Endothelial cell of umbilical vein (primary cell): ENCODE data around the gene GAGE1. TPM values are rescaled to one million over a fixed set of nuclear protein-coding genes. Genes with fewer than 3 reads are reported as not detected.

Experiments used
- BruUV-seq: library from RNA; stranded (reverse); fragments of 400-500 nt; replicated peaks from 2 replicates; lab custom pipeline; 2021; lab: Mats Ljungman, UMichigan
- CTCF ChIA-PET: fragments of 300-600, 350-600 bp; sonication (Branson Sonifier 250); formaldehyde crosslinking; loops from one replicate; lab custom pipeline; 2021; ENCODE audit warnings: antibody characterized with exemption, inconsistent platforms; lab: Charles Lee
- POLR2A ChIA-PET: fragments of 300-600, 350-600 bp; sonication (Branson Sonifier 250); formaldehyde crosslinking; loops from one replicate; lab custom pipeline; 2021; ENCODE audit warnings: antibody characterized with exemption, inconsistent platforms; lab: Charles Lee
- DNase-seq: peaks from one replicate; pipeline ENCODE4 v3.0.0-alpha.2; 2011; ENCODE audit warnings: low read depth, low spot score
- FAIRE-seq: peaks from 2 replicates; lab custom pipeline; 2011; peaks lifted over from hg19 to GRCh38; lab: Jason Lieb, UNC
- H2AFZ ChIP-seq: 2 replicates; pipeline ENCODE4 v1.6.0; 2012; ENCODE audit warnings: low read depth, low read length, control low read depth, inconsistent platforms
- H3K27ac ChIP-seq: 2 replicates; pipeline ENCODE4 v1.5.1; 2011; ENCODE audit warnings: low read depth, mild to moderate bottlenecking, control low read depth, low read length, moderate library complexity; ENCODE audit not compliant: insufficient read depth
- H3K27me3 ChIP-seq, 2 experiments: 2 replicates each; pipeline versions ENCODE4 v1.6.0 to v1.6.1; 2011; ENCODE audit warnings: low read length in 2 of 2, mixed read lengths in 1 of 2; ENCODE audit not compliant: control insufficient read depth in 2 of 2, insufficient read depth in 2 of 2
- H3K36me3 ChIP-seq, 2 experiments: 2 replicates in 1 of 2; 3 replicates in 1 of 2; pipeline ENCODE4 v1.5.1; 2011; ENCODE audit warnings: low read length in 2 of 2, mild to moderate bottlenecking in 1 of 2, moderate library complexity in 1 of 2; ENCODE audit not compliant: control insufficient read depth in 2 of 2, insufficient read depth in 2 of 2; ENCODE audit errors: extremely low read depth in 1 of 2
- H3K4me1 ChIP-seq: 3 replicates; pipeline ENCODE4 v1.5.1; 2011; ENCODE audit warnings: mild to moderate bottlenecking, low read length; ENCODE audit not compliant: control insufficient read depth, insufficient read depth; ENCODE audit errors: extremely low read depth
- H3K4me2 ChIP-seq: 2 replicates; pipeline ENCODE4 v1.6.1; 2011; ENCODE audit warnings: low read length, control low read depth, mixed read lengths; ENCODE audit not compliant: insufficient read depth
- H3K4me3 ChIP-seq, 3 experiments: fragments of 200-600 bp in 1 of 3; sonication (generic), shearing (Covaris generic) in 1 of 3; replicated peaks in 1 of 3; 2 replicates each; pipeline ENCODE4 v1.5.1; 2011 to 2016; ENCODE audit warnings: control low read depth in 3 of 3, low read length in 3 of 3, mild to moderate bottlenecking in 2 of 3, inconsistent platforms in 1 of 3, low read depth in 1 of 3, moderate library complexity in 1 of 3; ENCODE audit not compliant: insufficient read depth in 1 of 3
- H3K79me2 ChIP-seq: 2 replicates; pipeline ENCODE4 v1.6.0; 2012; ENCODE audit warnings: low read length, inconsistent platforms; ENCODE audit not compliant: control insufficient read depth, insufficient read depth
- H3K9ac ChIP-seq: replicated peaks from 2 replicates; pipeline ENCODE3; 2011; ENCODE audit warnings: low read length, control low read depth; ENCODE audit not compliant: insufficient read depth; ENCODE audit errors: extremely low read depth
- H3K9me1 ChIP-seq: replicated peaks from 3 replicates; pipeline ENCODE4 v1.6.0; 2011; ENCODE audit warnings: mild to moderate bottlenecking, low read length; ENCODE audit not compliant: control insufficient read depth, insufficient read depth; ENCODE audit errors: extremely low read depth
- H3K9me3 ChIP-seq: replicated peaks from 2 replicates; pipeline ENCODE4 v1.5.1; 2012; ENCODE audit warnings: low read length, inconsistent platforms; ENCODE audit not compliant: control insufficient read depth, insufficient read depth
- H4K20me1 ChIP-seq: replicated peaks from 2 replicates; pipeline ENCODE3; 2011; ENCODE audit warnings: mild to moderate bottlenecking, low read length; ENCODE audit not compliant: control insufficient read depth, insufficient read depth; ENCODE audit errors: extremely low read depth
- EZH2 ChIP-seq: IDR thresholded peaks from 2 replicates; pipeline ENCODE4 v1.6.1; 2012; ENCODE audit warnings: borderline replicate concordance, low read depth, mild to moderate bottlenecking, moderate library complexity, low read length, inconsistent platforms; ENCODE audit not compliant: severe bottlenecking
- FOS ChIP-seq: IDR thresholded peaks from 2 replicates; pipeline ENCODE4 v1.6.1; 2011; ENCODE audit warnings: mild to moderate bottlenecking, low read length, moderate library complexity, borderline replicate concordance; ENCODE audit not compliant: insufficient read depth
- GATA2 ChIP-seq: IDR thresholded peaks from 2 replicates; pipeline ENCODE4 v1.7.0; 2011; ENCODE audit warnings: low read depth, mild to moderate bottlenecking, moderate library complexity, mixed read lengths, low read length; ENCODE audit not compliant: insufficient read length, insufficient read depth
- JUN ChIP-seq: IDR thresholded peaks from 2 replicates; pipeline ENCODE4 v1.6.1; 2011; ENCODE audit warnings: borderline replicate concordance, low read depth; ENCODE audit not compliant: insufficient read length, insufficient read depth
- MYC ChIP-seq: IDR thresholded peaks from one replicate; pipeline ENCODE4 v1.6.1; 2011; ENCODE audit warnings: mild to moderate bottlenecking, low read depth, low read length
- POLR2A ChIP-seq: IDR thresholded peaks from 2 replicates; pipeline ENCODE4 v1.6.1; 2012; ENCODE audit warnings: low read depth, mild to moderate bottlenecking, control low read depth, low read length
- POLR2AphosphoS5 ChIP-seq: IDR thresholded peaks from 2 replicates; pipeline ENCODE4 v1.6.1; 2012; ENCODE audit warnings: low read depth, mild to moderate bottlenecking, control low read depth, low read length, moderate library complexity; ENCODE audit not compliant: insufficient read depth
- dilution Hi-C: fragments of 300-500 bp; cut with MboI; formaldehyde crosslinking; loops from one replicate; pipeline ENCODE4 v1.15.0; 2019; ENCODE audit warnings: low sequenced_read_pairs; ENCODE audit not compliant: extremely low pct_ligation_motif_present
- intact Hi-C: fragments of 100-400 bp; cut with micrococcal nuclease; formaldehyde crosslinking; loops from one replicate; pipeline ENCODE4 v1.10.0; 2022
- polyA plus RNA-seq, 4 experiments: library from polyadenylated mRNA; depleted of rRNA in 3 of 4; stranded (reverse) in 3 of 4; unstranded in 1 of 4; fragments of >200 nt; gene quantifications; 2 replicates each; pipeline versions ENCODE4 v1.2.1 to v1.2.3, GENCODE V29; 2011 to 2012; ENCODE audit warnings: missing spikeins in 1 of 4
- total RNA-seq: library from RNA; stranded (reverse); gene quantifications from 2 replicates; pipeline ENCODE4 v1.2.3, GENCODE V29; 2021
- TF ChIP-seq, protein P1 (sequence below): IDR thresholded peaks from 2 replicates; pipeline ENCODE4 v1.6.1; 2011; ENCODE audit not compliant: insufficient read depth, insufficient read length
- TF ChIP-seq, protein P2 (sequence below), 2 donors: IDR thresholded peaks; 1 replicate in 1 of 2; 2 replicates in 1 of 2; pipeline ENCODE4 v1.5.1; 2011; ENCODE audit warnings: low read length in 2 of 2, mild to moderate bottlenecking in 2 of 2, moderate library complexity in 2 of 2, control low read depth in 1 of 2, inconsistent platforms in 1 of 2, low read depth in 1 of 2; ENCODE audit not compliant: insufficient read depth in 1 of 2; ENCODE audit errors: extremely low read depth in 1 of 2

The GAGE1 gene
- total and polyA plus RNA-seq, 2 donors (not counting 3 experiments of a cell fraction or from before 2014, with no cell fraction given): not detected

DNA sequence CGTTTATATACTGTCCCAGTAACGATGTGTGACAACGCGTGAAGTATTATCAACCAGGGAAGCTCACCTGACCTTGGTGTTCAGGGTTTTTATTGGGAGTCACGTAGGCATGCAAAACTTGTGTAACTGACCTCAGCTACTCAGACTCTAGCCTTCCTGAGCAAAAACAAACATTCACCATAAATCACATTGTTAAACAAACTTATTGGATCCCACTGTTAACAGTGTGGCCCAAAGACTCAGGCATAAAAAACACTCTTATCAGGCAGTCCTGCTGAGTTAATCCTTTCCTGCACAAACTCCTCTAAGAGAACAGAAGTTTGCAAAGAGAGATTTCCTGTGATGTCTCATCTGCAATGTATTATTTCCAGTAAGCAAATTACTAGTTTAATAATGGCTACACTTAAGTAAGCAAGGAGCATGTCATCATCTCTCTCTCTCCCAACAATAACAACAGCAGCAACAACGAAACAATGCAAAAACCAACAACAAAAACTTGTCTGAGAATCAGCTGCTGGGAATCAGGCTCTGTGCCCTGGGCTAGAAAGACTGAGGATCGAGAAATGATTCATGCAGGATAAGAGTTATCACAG is 12.0 kb downstream of the GAGE1 start:
- TF ChIP-seq MYC (no peak), POLR2A (no peak), JUN (no peak), FOS (no peak), EZH2 (no peak), POLR2AphosphoS5 (no peak), GATA2 (no peak)
- TF ChIP-seq, protein P1, sequence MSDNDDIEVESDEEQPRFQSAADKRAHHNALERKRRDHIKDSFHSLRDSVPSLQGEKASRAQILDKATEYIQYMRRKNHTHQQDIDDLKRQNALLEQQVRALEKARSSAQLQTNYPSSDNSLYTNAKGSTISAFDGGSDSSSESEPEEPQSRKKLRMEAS: no peak
- TF ChIP-seq, protein P2, sequence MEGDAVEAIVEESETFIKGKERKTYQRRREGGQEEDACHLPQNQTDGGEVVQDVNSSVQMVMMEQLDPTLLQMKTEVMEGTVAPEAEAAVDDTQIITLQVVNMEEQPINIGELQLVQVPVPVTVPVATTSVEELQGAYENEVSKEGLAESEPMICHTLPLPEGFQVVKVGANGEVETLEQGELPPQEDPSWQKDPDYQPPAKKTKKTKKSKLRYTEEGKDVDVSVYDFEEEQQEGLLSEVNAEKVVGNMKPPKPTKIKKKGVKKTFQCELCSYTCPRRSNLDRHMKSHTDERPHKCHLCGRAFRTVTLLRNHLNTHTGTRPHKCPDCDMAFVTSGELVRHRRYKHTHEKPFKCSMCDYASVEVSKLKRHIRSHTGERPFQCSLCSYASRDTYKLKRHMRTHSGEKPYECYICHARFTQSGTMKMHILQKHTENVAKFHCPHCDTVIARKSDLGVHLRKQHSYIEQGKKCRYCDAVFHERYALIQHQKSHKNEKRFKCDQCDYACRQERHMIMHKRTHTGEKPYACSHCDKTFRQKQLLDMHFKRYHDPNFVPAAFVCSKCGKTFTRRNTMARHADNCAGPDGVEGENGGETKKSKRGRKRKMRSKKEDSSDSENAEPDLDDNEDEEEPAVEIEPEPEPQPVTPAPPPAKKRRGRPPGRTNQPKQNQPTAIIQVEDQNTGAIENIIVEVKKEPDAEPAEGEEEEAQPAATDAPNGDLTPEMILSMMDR (IDR thresholded peaks at IDR 0.05; ENCODE audit: extremely low read depth in 1 of 2, insufficient read depth in 1 of 2, low read depth in 1 of 2, low read length in 2 of 2): no peak
- no peaks in the 10 kb centered on the region for H3K4me1 ChIP-seq
- no peaks in the 10 kb centered on the region for H4K20me1 ChIP-seq
- H3K4me3 ChIP-seq: no peak overlapping the region
- no peaks in the 10 kb centered on the region for H3K27me3 ChIP-seq
- H3K36me3 ChIP-seq: no peaks in the 10 kb centered on the region
- dilution Hi-C loops (no loop called here), intact Hi-C loops (no loop called here)
- H3K9me3 ChIP-seq: no peaks in the 10 kb centered on the region
- no peaks in the 10 kb centered on the region for H3K79me2 ChIP-seq
- H3K9ac ChIP-seq: no peak overlapping the region
- H3K9me1 ChIP-seq: no peaks in the 10 kb centered on the region
- H2AFZ ChIP-seq: no peak overlapping the region
- H3K4me2 ChIP-seq: no peak overlapping the region
- BruUV-seq: no TSS peak
- ChIA-PET POLR2A (no interaction called here), CTCF (no interaction called here)
- H3K27ac ChIP-seq: no peak overlapping the region
- no peak for FAIRE-seq
- peak; percentile 17 for DNase-seq
